Suppressor macrophage treated with lipopolysaccharide for 1 hour (primary cell): ENCODE data around the gene CCT8L2.
"Not testable (repeated sequence)": the region's sequence is repeated elsewhere in the genome, so short reads cannot be mapped to it uniquely, and the experiment has no call there.

Experiments used
- DNase-seq, 3 donors: peaks; one replicate each; pipeline ENCODE4 v3.0.0-alpha.2; 2020 to 2022

CCT8L2 gene

DNA sequence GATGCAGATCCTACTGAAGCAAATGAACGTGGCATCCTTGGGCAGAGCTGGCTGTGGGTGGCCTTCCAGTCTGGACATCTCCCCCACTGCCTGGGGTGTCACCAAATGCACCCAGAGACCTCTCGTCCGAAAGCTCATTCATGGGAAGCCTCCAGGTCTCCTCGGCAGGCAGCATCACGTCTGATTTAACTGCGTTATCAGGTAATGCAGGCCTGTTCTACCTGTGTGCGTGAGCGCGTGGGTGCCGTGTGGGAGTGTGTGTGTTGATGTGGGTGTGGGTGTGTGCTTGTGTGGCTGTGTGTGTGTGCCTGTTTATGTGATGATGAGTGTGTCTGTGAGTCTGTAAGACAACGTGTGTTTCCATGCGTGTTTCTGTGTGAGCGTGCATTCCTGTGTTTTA lies 35.1 kb downstream of the CCT8L2 start:
- DNase-seq = not testable (repeated sequence)

DNA sequence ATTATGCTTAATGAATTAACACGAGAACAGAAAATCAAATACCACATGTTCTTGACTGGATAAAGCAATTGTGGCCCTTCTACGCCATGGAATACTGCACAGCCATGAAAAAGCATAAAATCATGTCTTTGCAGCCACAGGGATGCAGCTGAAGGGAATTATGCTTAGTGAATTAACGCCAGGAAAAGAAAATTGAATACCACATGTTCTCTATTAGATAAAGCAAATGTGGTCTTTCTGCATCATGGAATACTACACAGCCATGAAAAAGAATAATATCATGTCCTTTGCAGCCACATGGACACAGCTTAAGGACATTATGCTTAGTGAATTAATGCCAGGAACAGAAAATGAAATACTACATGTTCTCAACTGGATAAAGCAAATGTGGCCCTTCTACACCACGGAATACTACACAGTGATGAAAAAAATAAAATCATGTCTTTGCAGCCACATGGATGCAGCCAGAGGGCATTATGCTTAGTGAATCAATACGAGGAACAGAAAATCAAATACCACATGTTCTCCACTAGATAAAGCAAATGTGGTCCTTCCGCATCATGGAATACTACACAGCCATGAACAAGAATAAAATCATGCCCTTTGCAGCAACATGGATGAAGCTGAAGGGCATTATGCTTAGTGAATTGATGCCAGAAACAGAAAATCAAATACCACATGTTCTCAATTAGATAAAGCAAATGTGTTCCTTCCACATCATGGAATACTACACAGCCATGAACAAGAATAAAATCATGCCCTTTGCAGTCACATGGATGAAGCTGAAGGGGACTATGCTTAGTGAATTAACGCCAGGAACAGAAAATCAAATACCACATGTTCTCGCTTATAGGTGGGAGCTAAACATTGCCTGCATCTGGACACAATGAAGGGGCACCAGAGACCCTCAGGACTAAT lies 37.3 kb downstream of the CCT8L2 start:
- DNase-seq = not testable (repeated sequence)

DNA sequence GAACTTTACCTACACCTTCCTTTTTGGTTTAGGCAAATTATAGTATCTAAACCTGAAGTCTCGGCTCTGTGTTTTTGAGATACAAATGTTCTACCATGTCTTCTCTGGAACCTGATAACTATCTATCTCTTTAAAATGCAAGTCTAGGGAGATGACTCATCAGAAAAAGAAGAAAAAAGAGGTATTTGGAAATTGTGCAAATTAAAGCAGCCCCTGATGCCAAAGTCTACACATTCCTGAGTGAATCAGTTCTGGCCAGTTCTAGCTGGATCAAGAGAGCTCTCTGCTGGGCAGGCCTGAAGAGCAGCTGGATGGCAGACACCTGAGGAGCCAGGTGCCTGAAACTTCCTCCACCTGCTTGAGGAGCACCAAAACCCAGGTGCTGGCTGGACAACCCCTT lies 49.3 kb downstream of the CCT8L2 start:
- DNase-seq = not testable (repeated sequence)
